ENCODE measurements around the gene UBE2E2.

Gene UBE2E2

DNA sequence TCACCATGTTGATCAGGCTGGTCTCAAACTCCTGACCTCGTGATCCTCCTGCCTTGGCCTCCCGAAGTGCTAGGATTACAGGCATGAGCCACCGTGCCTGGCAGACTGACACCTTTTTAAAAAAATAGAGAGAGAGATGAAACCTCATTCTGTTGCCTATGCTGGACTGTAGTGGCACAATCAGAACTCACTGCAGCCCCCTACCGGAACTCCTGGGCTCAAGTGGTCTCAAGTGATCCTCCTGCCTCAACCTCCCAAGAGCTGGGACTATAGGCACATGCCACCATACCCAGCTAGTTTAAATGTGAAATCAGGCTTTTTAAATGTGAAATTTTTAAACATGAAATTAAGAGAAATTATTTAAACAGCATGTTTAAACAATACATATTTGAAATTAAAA lies 337.5 kb downstream of the UBE2E2 start:
- TF ChIP-seq FOXP2 (optimal IDR thresholded peaks at IDR 0.05; ENCODE audit: borderline replicate concordance, extremely low read depth, extremely low read length, insufficient read depth) = no peak
- no peak for TF ChIP-seq TAF1 (IDR thresholded peaks at IDR 0.05; ENCODE audit: borderline replicate concordance, insufficient read depth, low read length)
- TF ChIP-seq POLR2AphosphoS5 (IDR thresholded peaks at IDR 0.05; ENCODE audit: low read depth, low read length) = no peak
- TF ChIP-seq, protein P1, sequence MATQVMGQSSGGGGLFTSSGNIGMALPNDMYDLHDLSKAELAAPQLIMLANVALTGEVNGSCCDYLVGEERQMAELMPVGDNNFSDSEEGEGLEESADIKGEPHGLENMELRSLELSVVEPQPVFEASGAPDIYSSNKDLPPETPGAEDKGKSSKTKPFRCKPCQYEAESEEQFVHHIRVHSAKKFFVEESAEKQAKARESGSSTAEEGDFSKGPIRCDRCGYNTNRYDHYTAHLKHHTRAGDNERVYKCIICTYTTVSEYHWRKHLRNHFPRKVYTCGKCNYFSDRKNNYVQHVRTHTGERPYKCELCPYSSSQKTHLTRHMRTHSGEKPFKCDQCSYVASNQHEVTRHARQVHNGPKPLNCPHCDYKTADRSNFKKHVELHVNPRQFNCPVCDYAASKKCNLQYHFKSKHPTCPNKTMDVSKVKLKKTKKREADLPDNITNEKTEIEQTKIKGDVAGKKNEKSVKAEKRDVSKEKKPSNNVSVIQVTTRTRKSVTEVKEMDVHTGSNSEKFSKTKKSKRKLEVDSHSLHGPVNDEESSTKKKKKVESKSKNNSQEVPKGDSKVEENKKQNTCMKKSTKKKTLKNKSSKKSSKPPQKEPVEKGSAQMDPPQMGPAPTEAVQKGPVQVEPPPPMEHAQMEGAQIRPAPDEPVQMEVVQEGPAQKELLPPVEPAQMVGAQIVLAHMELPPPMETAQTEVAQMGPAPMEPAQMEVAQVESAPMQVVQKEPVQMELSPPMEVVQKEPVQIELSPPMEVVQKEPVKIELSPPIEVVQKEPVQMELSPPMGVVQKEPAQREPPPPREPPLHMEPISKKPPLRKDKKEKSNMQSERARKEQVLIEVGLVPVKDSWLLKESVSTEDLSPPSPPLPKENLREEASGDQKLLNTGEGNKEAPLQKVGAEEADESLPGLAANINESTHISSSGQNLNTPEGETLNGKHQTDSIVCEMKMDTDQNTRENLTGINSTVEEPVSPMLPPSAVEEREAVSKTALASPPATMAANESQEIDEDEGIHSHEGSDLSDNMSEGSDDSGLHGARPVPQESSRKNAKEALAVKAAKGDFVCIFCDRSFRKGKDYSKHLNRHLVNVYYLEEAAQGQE (IDR thresholded peaks at IDR 0.05; ENCODE audit: insufficient read depth in 1 of 2, low read depth in 2 of 2, low read length in 2 of 2) = no peak
- TF ChIP-seq SIN3A (IDR thresholded peaks at IDR 0.05; ENCODE audit: borderline replicate concordance, insufficient read depth, low read length) = no peak

DNA sequence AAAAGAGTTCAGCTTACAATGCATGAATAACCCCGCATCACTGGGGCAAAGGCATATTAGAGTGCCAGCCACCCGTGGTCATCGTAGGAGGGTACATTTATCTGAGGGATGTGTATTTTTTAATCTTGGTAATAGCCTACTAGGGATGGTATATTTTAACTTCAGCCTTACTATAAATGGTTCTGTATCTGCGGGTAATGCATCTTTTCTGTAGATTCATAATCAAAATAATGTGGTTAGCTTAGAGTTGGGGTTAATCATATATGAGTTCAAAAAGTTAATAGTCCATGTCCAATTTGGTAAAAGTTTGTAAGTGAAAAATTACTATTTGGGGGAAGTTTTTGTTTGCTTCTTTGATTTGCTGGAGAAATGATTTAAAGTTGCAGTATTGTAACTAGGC lies 339.0 kb downstream of the UBE2E2 start:
- TF ChIP-seq POLR2AphosphoS5 (IDR thresholded peaks at IDR 0.05; ENCODE audit: low read depth, low read length) (no peak), SIN3A (IDR thresholded peaks at IDR 0.05; ENCODE audit: borderline replicate concordance, insufficient read depth, low read length) (no peak), FOXP2 (optimal IDR thresholded peaks at IDR 0.05; ENCODE audit: borderline replicate concordance, extremely low read depth, extremely low read length, insufficient read depth) (no peak), TAF1 (IDR thresholded peaks at IDR 0.05; ENCODE audit: borderline replicate concordance, insufficient read depth, low read length) (no peak)
- TF ChIP-seq, protein P1 (IDR thresholded peaks at IDR 0.05; ENCODE audit: insufficient read depth in 1 of 2, low read depth in 2 of 2, low read length in 2 of 2) = no peak

DNA sequence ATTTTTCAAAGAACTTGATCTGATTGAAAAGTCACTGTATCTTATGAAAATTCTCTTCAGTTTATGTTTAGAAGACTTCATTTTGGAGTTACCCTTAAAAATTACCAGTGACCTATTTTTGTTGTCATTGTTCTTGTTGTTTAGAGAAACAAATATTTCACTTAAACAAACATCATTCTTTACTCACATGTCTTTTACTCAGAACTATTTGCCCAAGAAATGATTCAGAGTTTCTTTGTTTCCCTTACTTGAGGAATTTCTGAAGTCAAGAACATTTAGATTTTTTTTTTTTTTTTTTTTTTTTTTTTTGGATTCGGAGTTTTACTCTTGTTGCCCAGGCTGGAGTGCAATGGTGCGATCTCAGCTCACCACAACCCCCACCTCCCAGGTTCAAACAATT lies 343.1 kb downstream of the UBE2E2 start:
- TF ChIP-seq POLR2AphosphoS5 (IDR thresholded peaks at IDR 0.05; ENCODE audit: low read depth, low read length) (no peak), SIN3A (IDR thresholded peaks at IDR 0.05; ENCODE audit: borderline replicate concordance, insufficient read depth, low read length) (no peak), FOXP2 (optimal IDR thresholded peaks at IDR 0.05; ENCODE audit: borderline replicate concordance, extremely low read depth, extremely low read length, insufficient read depth) (no peak), TAF1 (IDR thresholded peaks at IDR 0.05; ENCODE audit: borderline replicate concordance, insufficient read depth, low read length) (no peak)
- TF ChIP-seq, protein P1 (IDR thresholded peaks at IDR 0.05; ENCODE audit: insufficient read depth in 1 of 2, low read depth in 2 of 2, low read length in 2 of 2) = no peak

DNA sequence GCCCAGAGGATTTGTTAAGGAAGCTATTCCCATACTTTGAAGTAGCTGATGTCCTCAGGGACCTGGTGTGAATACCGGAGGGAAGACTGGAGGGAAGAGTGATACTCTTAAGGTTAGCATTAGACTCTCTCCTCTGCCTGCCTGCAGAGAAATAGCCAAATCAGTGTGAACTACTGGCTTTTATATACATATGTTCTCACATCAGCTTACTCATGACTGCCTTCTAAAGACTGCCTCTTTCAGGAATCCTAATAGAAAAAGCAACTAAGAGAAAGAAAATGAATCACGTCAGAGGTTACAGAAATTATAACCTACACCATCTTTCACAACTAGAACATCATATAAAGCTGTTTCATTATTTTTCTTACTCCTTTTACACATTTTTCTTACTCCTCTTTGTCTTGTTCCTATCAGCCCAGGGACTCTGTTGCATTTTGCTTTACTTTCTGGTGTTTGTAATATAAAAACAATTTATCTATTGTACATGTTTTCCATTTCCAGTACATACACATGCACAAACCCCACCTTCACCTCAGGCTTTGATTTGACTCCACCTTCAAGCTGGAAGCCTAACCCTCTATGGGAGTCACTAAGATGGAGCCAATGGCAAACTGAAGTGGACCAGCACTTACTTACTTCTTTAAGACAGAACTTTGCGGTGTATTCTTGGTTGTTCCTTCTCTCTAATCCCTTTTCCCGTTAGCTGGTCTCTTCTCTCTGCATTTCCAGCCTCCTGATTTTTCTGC lies 345.0 kb downstream of the UBE2E2 start:
- TF ChIP-seq FOXP2 (optimal IDR thresholded peaks at IDR 0.05; ENCODE audit: borderline replicate concordance, extremely low read depth, extremely low read length, insufficient read depth) = no peak
- TF ChIP-seq SIN3A (IDR thresholded peaks at IDR 0.05; ENCODE audit: borderline replicate concordance, insufficient read depth, low read length) = no peak
- no peak for TF ChIP-seq TAF1 (IDR thresholded peaks at IDR 0.05; ENCODE audit: borderline replicate concordance, insufficient read depth, low read length)
- no peak for TF ChIP-seq POLR2AphosphoS5 (IDR thresholded peaks at IDR 0.05; ENCODE audit: low read depth, low read length)
- TF ChIP-seq, protein P1 (IDR thresholded peaks at IDR 0.05; ENCODE audit: insufficient read depth in 1 of 2, low read depth in 2 of 2, low read length in 2 of 2) = no peak
